ENCODE results near the gene RASSF8.

Gene RASSF8

DNA sequence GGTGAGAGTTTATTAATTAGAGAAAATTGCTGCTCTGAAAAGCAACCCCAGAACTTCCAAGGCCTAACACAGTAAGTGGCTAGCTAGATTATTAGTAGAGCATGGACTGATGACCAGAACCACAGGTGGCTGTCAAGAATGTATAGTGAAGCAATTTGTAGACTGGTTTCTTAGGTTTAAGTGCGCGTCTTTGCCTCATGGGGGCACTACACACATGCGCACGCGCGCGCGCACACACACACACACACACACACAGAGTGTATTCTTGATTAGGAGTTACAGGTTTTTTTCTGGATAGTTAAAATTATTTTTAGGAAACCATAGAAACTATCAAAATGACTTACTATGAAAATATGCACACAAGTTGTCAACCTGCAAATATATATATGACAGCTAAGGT lies 99.8 kb downstream of the RASSF8 start:
- H3K4me3 ChIP-seq = no peak overlapping the region
- no peak for TF ChIP-seq Cebpa-rat (IDR thresholded peaks at IDR 0.05)
- H3K27me3 ChIP-seq = no peaks in the 10 kb centered on the region
- H3K9ac ChIP-seq = no peak overlapping the region
- H3K27ac ChIP-seq = no peak overlapping the region
- H3K36me3 ChIP-seq = no peaks in the 10 kb centered on the region
- no peak overlapping the region for H3K4me2 ChIP-seq
- no peaks in the 10 kb centered on the region for H3K4me1 ChIP-seq
- no peaks in the 10 kb centered on the region for H3K9me3 ChIP-seq (replicated peaks in 1 of 11)
- no peaks in the 10 kb centered on the region for H4K20me1 ChIP-seq

DNA sequence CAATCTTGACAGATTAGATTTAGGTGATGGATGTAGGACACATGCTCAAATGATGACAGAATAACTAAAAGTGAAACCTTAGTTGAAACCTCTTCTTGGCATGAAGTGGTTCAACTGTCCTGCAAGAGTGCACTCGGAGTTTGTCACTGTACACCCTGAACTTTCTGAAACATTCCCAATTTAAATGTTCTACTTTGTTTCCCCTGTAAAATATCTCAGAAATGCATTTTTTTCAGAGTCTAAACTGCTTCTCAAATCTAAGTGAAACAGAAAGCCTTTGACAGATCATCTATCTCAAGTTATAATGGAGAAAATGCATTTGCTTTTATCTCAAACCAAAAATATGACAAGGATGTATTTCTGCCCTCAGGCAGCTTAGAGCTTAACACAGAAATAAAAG lies 100.3 kb downstream of the RASSF8 start:
- Histone ChIP-seq H3K4me2 (no peak overlapping the region), H3K9ac (no peak overlapping the region), H3K36me3 (no peaks in the 10 kb centered on the region), H4K20me1 (no peaks in the 10 kb centered on the region), H3K9me3 (replicated peaks in 1 of 11) (no peaks in the 10 kb centered on the region), H3K4me3 (no peak overlapping the region), H3K4me1 (no peaks in the 10 kb centered on the region), H3K27me3 (no peaks in the 10 kb centered on the region), H3K27ac (no peak overlapping the region)
- no peak for TF ChIP-seq Cebpa-rat (IDR thresholded peaks at IDR 0.05)

- Histone ChIP-seq H3K4me3 (no peak overlapping the region), H3K4me2 (no peak overlapping the region), H3K36me3 (no peaks in the 10 kb centered on the region), H3K9ac (no peak overlapping the region), H3K9me3 (replicated peaks in 1 of 11) (no peaks in the 10 kb centered on the region), H3K4me1 (no peaks in the 10 kb centered on the region), H3K27me3 (no peaks in the 10 kb centered on the region), H3K27ac (no peak overlapping the region), H4K20me1 (no peaks in the 10 kb centered on the region)
- TF ChIP-seq Cebpa-rat (IDR thresholded peaks at IDR 0.05) = no peak
Measured at GRCh38 chr12:26062006-26062405, 103.5 kb downstream of the RASSF8 start.

GRCh38 chr12:26062566-26062965 lies 104.1 kb downstream of the RASSF8 start:
- H3K9me3 ChIP-seq (replicated peaks in 1 of 11) = no peaks in the 10 kb centered on the region
- no peaks in the 10 kb centered on the region for H3K36me3 ChIP-seq
- no peak overlapping the region for H3K9ac ChIP-seq
- no peaks in the 10 kb centered on the region for H3K27me3 ChIP-seq
- H3K4me1 ChIP-seq = no peaks in the 10 kb centered on the region
- no peak overlapping the region for H3K4me2 ChIP-seq
- no peak overlapping the region for H3K27ac ChIP-seq
- no peak overlapping the region for H3K4me3 ChIP-seq
- no peaks in the 10 kb centered on the region for H4K20me1 ChIP-seq
- TF ChIP-seq Cebpa-rat (IDR thresholded peaks at IDR 0.05) = no peak

GRCh38 chr12:26065451-26065850 lies 107.0 kb downstream of the RASSF8 start:
- no peak for TF ChIP-seq Cebpa-rat (IDR thresholded peaks at IDR 0.05)
- no peaks in the 10 kb centered on the region for H3K4me1 ChIP-seq
- no peak overlapping the region for H3K27ac ChIP-seq
- no peak overlapping the region for H3K4me3 ChIP-seq
- no peak overlapping the region for H3K4me2 ChIP-seq
- H3K27me3 ChIP-seq = no peaks in the 10 kb centered on the region
- no peaks in the 10 kb centered on the region for H3K36me3 ChIP-seq
- H4K20me1 ChIP-seq = no peaks in the 10 kb centered on the region
- no peak overlapping the region for H3K9ac ChIP-seq
- H3K9me3 ChIP-seq (replicated peaks in 1 of 11) = no peaks in the 10 kb centered on the region

GRCh38 chr12:26068503-26068902 lies 110.0 kb downstream of the RASSF8 start:
- Histone ChIP-seq H3K27ac (no peak overlapping the region), H3K4me1 (no peaks in the 10 kb centered on the region), H3K9ac (no peak overlapping the region), H4K20me1 (no peaks in the 10 kb centered on the region), H3K9me3 (replicated peaks in 1 of 11) (no peaks in the 10 kb centered on the region), H3K4me2 (no peak overlapping the region), H3K4me3 (no peak overlapping the region), H3K36me3 (no peaks in the 10 kb centered on the region), H3K27me3 (no peaks in the 10 kb centered on the region)
- no peak for TF ChIP-seq Cebpa-rat (IDR thresholded peaks at IDR 0.05)

DNA sequence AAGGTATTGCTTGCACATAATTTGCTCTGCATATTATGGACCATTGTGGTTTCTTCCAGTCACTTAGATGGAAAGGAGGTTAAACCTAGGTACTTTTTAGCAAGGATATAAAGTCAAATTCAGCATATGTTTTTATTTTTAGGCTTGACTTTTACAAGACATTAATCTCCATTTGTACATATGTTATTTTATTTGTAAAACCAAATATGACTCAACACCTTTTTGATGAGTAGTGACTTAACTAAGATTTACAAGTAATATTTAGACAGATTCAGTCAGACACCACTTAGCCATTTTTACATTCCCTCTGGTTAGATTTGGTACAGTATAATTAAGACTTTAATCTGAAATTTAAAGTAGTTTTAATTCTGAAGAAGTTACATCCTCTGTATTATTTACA lies 111.3 kb downstream of the RASSF8 start:
- TF ChIP-seq Cebpa-rat (IDR thresholded peaks at IDR 0.05) = no peak
- no peaks in the 10 kb centered on the region for H3K27me3 ChIP-seq
- no peak overlapping the region for H3K9ac ChIP-seq
- no peaks in the 10 kb centered on the region for H3K9me3 ChIP-seq (replicated peaks in 1 of 11)
- H3K4me1 ChIP-seq = no peaks in the 10 kb centered on the region
- no peak overlapping the region for H3K4me3 ChIP-seq
- H4K20me1 ChIP-seq = no peaks in the 10 kb centered on the region
- no peak overlapping the region for H3K4me2 ChIP-seq
- H3K36me3 ChIP-seq = no peaks in the 10 kb centered on the region
- no peak overlapping the region for H3K27ac ChIP-seq

- H3K36me3 ChIP-seq = no peaks in the 10 kb centered on the region; a peak in 1 of 22 replicates
- no peak overlapping the region for H3K4me3 ChIP-seq
- H3K9ac ChIP-seq = no peak overlapping the region
- peaks cover 0 to 10% (median 0%) of the 10 kb centered on the region in 10 experiments; a peak in 4 of 20 replicates for H3K4me1 ChIP-seq
- no peaks in the 10 kb centered on the region for H3K27me3 ChIP-seq
- no peak overlapping the region for H3K27ac ChIP-seq
- no peak overlapping the region for H3K4me2 ChIP-seq
- TF ChIP-seq Cebpa-rat (IDR thresholded peaks at IDR 0.05) = no peak
- no peaks in the 10 kb centered on the region for H4K20me1 ChIP-seq
- peaks cover 12 to 24% (median 17%) of the 10 kb centered on the region in 11 experiments for H3K9me3 ChIP-seq (replicated peaks in 1 of 11)
Measured at GRCh38 chr12:26077915-26078702, 119.6 kb downstream of the RASSF8 start.

DNA sequence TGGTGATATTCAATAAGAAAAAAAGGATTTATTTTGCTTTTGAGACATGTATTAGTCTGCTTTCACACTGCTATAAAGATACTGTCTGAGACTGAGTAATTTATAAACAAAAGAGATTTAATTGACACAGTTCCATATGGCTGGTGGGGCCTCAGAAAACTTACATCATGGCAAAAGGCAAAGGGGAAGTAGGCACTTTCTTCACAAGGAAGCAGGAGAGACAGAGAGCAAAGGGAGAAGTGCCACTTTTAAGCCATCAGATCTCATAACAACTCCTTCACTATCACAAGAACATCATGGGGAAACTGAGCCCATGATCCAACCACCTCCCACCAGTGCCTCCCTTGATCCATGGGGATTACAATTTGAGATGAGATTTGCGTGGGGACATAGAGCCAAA lies 122.4 kb downstream of the RASSF8 start:
- no peak for TF ChIP-seq Cebpa-rat (IDR thresholded peaks at IDR 0.05)
- no peaks in the 10 kb centered on the region for H4K20me1 ChIP-seq
- H3K4me1 ChIP-seq = peaks cover 0 to 10% (median 0%) of the 10 kb centered on the region in 10 experiments; a peak in 4 of 20 replicates
- H3K9me3 ChIP-seq (replicated peaks in 1 of 11) = peaks cover 13 to 28% (median 19%) of the 10 kb centered on the region in 11 experiments
- H3K4me3 ChIP-seq = no peak overlapping the region
- 0 out of 22 replicates have a peak overlapping the region, but pooled peaks of 1 of the 11 experiments have one; percentile 25 for H3K4me2 ChIP-seq
- no peak overlapping the region for H3K27ac ChIP-seq
- H3K9ac ChIP-seq = no peak overlapping the region
- no peaks in the 10 kb centered on the region for H3K27me3 ChIP-seq
- no peaks in the 10 kb centered on the region; a peak in 1 of 22 replicates for H3K36me3 ChIP-seq

- no peaks in the 10 kb centered on the region for H4K20me1 ChIP-seq
- H3K36me3 ChIP-seq = no peaks in the 10 kb centered on the region; a peak in 1 of 22 replicates
- no peaks in the 10 kb centered on the region for H3K4me1 ChIP-seq
- no peak overlapping the region for H3K27ac ChIP-seq
- no peak overlapping the region for H3K4me2 ChIP-seq
- no peak for TF ChIP-seq Cebpa-rat (IDR thresholded peaks at IDR 0.05)
- H3K27me3 ChIP-seq = no peaks in the 10 kb centered on the region
- no peak overlapping the region for H3K4me3 ChIP-seq
- H3K9ac ChIP-seq = no peak overlapping the region
- peaks cover 7 to 14% (median 9%) of the 10 kb centered on the region in 11 experiments for H3K9me3 ChIP-seq (replicated peaks in 1 of 11)
Measured at GRCh38 chr12:26086936-26087335, 128.5 kb downstream of the RASSF8 start.
